ENCODE measurements around the gene FCHSD2.

DNA sequence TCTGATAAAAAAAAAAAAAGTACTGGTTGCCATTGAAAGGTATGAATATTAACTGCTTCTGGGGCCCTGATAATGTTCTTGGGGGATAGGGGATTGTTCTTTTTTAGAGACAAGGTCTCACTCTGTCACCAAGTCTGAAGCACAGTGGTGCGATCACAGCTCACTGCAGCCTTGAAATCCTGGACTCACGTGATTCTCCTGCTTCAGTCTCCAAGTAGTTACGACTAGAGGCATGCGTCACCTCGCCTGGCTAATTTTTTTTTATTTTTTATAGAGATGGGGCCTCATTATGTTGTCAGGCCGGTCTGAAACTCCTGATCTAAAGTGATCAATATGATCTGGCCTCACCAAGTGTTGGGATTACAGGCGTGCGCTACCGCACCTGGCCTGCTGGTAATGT lies 63.5 kb downstream of the FCHSD2 start:
- TF ChIP-seq CTCF (IDR thresholded peaks at IDR 0.05; ENCODE audit: low read depth, low read length, missing input control) (no peak), TAF1 (conservative IDR thresholded peaks at IDR 0.05) (no peak), ATF3 (IDR thresholded peaks at IDR 0.05) (no peak), YY1 (IDR thresholded peaks at IDR 0.05) (no peak), SP1 (IDR thresholded peaks at IDR 0.05) (no peak)
- TF ChIP-seq, protein P1, sequence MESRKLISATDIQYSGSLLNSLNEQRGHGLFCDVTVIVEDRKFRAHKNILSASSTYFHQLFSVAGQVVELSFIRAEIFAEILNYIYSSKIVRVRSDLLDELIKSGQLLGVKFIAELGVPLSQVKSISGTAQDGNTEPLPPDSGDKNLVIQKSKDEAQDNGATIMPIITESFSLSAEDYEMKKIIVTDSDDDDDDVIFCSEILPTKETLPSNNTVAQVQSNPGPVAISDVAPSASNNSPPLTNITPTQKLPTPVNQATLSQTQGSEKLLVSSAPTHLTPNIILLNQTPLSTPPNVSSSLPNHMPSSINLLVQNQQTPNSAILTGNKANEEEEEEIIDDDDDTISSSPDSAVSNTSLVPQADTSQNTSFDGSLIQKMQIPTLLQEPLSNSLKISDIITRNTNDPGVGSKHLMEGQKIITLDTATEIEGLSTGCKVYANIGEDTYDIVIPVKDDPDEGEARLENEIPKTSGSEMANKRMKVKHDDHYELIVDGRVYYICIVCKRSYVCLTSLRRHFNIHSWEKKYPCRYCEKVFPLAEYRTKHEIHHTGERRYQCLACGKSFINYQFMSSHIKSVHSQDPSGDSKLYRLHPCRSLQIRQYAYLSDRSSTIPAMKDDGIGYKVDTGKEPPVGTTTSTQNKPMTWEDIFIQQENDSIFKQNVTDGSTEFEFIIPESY (IDR thresholded peaks at IDR 0.05): no peak

Data from liver (tissue), 3 donors.